GM19035 (cell line): ENCODE results near the gene EIF6.

Experiments used
- ATAC-seq: cut with Tn5 transposase; IDR thresholded peaks from one replicate; pipeline ENCODE4 v1.9.1; 2021; ENCODE audit not compliant: unreplicated experiment

The EIF6 gene

GRCh38 chr20:35281506-35282101 lies 3.0 kb downstream of the EIF6 start:
- no peak for ATAC-seq

- no peak for ATAC-seq
Observed at GRCh38 chr20:35280523-35280922, 4.0 kb downstream of the EIF6 start.

- ATAC-seq = no peak
Observed at GRCh38 chr20:35279533-35280174, 4.9 kb downstream of the EIF6 start.

- no peak for ATAC-seq
Observed at GRCh38 chr20:35279040-35279439, 5.5 kb downstream of the EIF6 start.

- peak; percentile 83 for ATAC-seq
Observed at GRCh38 chr20:35277531-35278395, 6.8 kb downstream of the EIF6 start, which contains the start of gene MMP24OS. Gene MMP24OS (minus strand): TSS chr20:35278122. CDS start chr20:35277929, 193 bp downstream.

- ATAC-seq = no peak
Observed at GRCh38 chr20:35277127-35277526, 7.4 kb downstream of the EIF6 start.

- ATAC-seq = no peak
Observed at GRCh38 chr20:35276408-35276807, 8.2 kb downstream of the EIF6 start.

- no peak for ATAC-seq
Observed at GRCh38 chr20:35275741-35276251, 8.8 kb downstream of the EIF6 start.

- ATAC-seq = no peak
Observed at GRCh38 chr20:35274172-35275092, 10.1 kb downstream of the EIF6 start.

GRCh38 chr20:35273449-35274171 lies 11.0 kb downstream of the EIF6 start:
- ATAC-seq = no peak

GRCh38 chr20:35271904-35272303 lies 12.7 kb downstream of the EIF6 start:
- no peak for ATAC-seq

GRCh38 chr20:35271073-35271882 lies 13.3 kb downstream of the EIF6 start:
- ATAC-seq = no peak

GRCh38 chr20:35270021-35270902 lies 14.3 kb downstream of the EIF6 start:
- ATAC-seq = no peak

- ATAC-seq = no peak
Observed at GRCh38 chr20:35269055-35269781, 15.4 kb downstream of the EIF6 start.

- no peak for ATAC-seq
Observed at GRCh38 chr20:35267092-35267491, 17.5 kb downstream of the EIF6 start.

GRCh38 chr20:35264755-35265154 lies 19.8 kb downstream of the EIF6 start:
- no peak for ATAC-seq

- ATAC-seq = no peak
Observed at GRCh38 chr20:35263532-35264341, 20.8 kb downstream of the EIF6 start.
